Suprapubic skin (tissue), 4 donors: ENCODE measurements around the gene E4F1. TPM values are rescaled to one million over a fixed set of nuclear protein-coding genes. Genes with fewer than 3 reads are reported as not detected.

Experiments used
- DNase-seq, 2 donors: peaks; one replicate each; pipeline ENCODE4 v3.0.0-alpha.2; 2019; ENCODE audit warnings: low spot score in 2 of 2
- H3K27ac ChIP-seq: fragments of 200-600 bp; sonication (generic); one replicate; pipeline ENCODE4 v1.5.1; 2019
- H3K27me3 ChIP-seq: fragments of 200-600 bp; sonication (generic); one replicate; pipeline ENCODE4 v1.5.1; 2019
- H3K36me3 ChIP-seq: fragments of 200-600 bp; sonication (generic); one replicate; pipeline ENCODE4 v1.5.1; 2019
- H3K4me1 ChIP-seq: fragments of 200-600 bp; sonication (generic); one replicate; pipeline ENCODE4 v1.5.1; 2019
- H3K4me3 ChIP-seq: fragments of 200-600 bp; sonication (generic); one replicate; pipeline ENCODE4 v1.5.1; 2019; ENCODE audit warnings: mild to moderate bottlenecking
- H3K9me3 ChIP-seq: fragments of 200-600 bp; sonication (generic); one replicate; pipeline ENCODE4 v1.5.1; 2019
- EP300 ChIP-seq: sonication (generic); formaldehyde crosslinking; IDR thresholded peaks from one replicate; pipeline ENCODE4 v1.6.1; 2017; ENCODE audit warnings: antibody characterized with exemption
- POLR2A ChIP-seq, 2 donors: fragments of 450-650 bp; IDR thresholded peaks; one replicate each; pipeline ENCODE4 v1.6.1; 2017; ENCODE audit warnings: antibody characterized with exemption in 2 of 2, mild to moderate bottlenecking in 2 of 2, moderate library complexity in 2 of 2
- POLR2AphosphoS5 ChIP-seq, 3 donors: sonication (generic); formaldehyde crosslinking; IDR thresholded peaks; one replicate each; pipeline ENCODE4 v1.6.1; 2017; ENCODE audit warnings: antibody characterized with exemption in 3 of 3
- WGBS: methylation state at CpG from one replicate; pipeline ENCODE4 v1.1.5; 2018; 5-methylcytosine and 5-hydroxymethylcytosine counted together
- total RNA-seq, 4 donors: library from RNA; depleted of rRNA; stranded (reverse); fragments of >200 nt; gene quantifications; one replicate each; pipeline ENCODE4 v1.1.0, GENCODE V29; 2016
- TF ChIP-seq, protein P1 (sequence below), 2 donors: fragments of 200-600 bp in 1 of 2; fragments of 450-650 bp in 1 of 2; sonication (generic) in 1 of 2; IDR thresholded peaks; one replicate each; pipeline ENCODE4 v1.5.1; 2016 to 2019; ENCODE audit warnings: antibody characterized with exemption in 2 of 2, mild to moderate bottlenecking in 1 of 2, moderate library complexity in 1 of 2

E4F1 gene
- total RNA-seq, 4 donors from 2014 or later: 42.1 to 79.3 (median 54.2) TPM

DNA sequence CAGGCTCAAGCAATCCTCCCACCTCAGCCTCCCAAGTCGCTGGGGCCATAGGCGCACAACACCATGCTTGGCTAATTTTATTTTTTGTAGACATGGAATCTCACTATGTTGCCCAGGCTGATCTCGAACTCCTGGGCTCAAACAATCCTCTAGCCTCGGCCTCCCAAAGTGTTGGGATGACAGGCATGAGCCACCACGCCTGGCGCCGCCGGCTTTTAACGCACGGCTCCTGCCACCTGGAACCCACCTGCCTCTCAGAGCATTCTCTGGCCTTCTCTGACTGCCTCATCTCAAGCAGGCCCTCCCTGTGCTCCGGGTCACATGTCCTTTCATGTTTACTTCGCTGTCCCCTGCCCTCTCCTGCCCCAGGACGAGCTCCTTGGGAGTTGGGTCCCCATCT is 37.3 kb upstream of the E4F1 start:
- no peak for DNase-seq
- no peak overlapping the region for H3K27ac ChIP-seq
- no peak for TF ChIP-seq POLR2AphosphoS5 (IDR thresholded peaks at IDR 0.05)
- TF ChIP-seq, protein P1, sequence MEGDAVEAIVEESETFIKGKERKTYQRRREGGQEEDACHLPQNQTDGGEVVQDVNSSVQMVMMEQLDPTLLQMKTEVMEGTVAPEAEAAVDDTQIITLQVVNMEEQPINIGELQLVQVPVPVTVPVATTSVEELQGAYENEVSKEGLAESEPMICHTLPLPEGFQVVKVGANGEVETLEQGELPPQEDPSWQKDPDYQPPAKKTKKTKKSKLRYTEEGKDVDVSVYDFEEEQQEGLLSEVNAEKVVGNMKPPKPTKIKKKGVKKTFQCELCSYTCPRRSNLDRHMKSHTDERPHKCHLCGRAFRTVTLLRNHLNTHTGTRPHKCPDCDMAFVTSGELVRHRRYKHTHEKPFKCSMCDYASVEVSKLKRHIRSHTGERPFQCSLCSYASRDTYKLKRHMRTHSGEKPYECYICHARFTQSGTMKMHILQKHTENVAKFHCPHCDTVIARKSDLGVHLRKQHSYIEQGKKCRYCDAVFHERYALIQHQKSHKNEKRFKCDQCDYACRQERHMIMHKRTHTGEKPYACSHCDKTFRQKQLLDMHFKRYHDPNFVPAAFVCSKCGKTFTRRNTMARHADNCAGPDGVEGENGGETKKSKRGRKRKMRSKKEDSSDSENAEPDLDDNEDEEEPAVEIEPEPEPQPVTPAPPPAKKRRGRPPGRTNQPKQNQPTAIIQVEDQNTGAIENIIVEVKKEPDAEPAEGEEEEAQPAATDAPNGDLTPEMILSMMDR (IDR thresholded peaks at IDR 0.05): no peak
- no peak for TF ChIP-seq EP300
- TF ChIP-seq POLR2A (IDR thresholded peaks at IDR 0.05): no peak
- 89% methylated on average over 13 of the region's 13 CpGs for WGBS
- H3K9me3 ChIP-seq: no peaks in the 10 kb centered on the region
- H3K4me3 ChIP-seq: no peak overlapping the region
- peaks cover 17% of the 10 kb centered on the region for H3K4me1 ChIP-seq
- no peaks in the 10 kb centered on the region for H3K27me3 ChIP-seq
- no peaks in the 10 kb centered on the region for H3K36me3 ChIP-seq

DNA sequence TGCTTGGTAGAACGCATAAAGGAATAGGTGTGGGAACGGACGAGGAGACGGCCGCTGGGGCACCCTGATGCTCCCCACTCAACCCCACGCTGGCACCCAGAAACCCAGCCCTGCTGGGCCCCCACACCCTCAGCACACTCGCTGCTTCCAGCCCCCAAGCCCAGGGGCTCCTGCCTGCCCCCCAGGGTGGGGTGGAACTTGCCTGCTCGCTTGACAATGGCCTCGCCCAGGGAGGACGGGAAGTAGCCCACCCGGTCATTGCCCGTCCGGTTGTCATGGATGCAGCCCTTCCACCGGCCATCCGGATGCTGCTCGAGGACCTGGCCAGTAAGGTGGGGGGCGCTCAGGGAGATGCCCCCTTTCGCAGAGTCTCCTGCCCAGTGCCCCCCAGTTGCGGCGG is 36.9 kb upstream of the E4F1 start:
- H3K4me3 ChIP-seq: no peak overlapping the region
- no peaks in the 10 kb centered on the region for H3K27me3 ChIP-seq
- no peak overlapping the region for H3K27ac ChIP-seq
- H3K4me1 ChIP-seq: peaks cover 21% of the 10 kb centered on the region
- H3K9me3 ChIP-seq: no peaks in the 10 kb centered on the region
- WGBS: no CpG with 5 or more reads among the region's 20 CpGs
- DNase-seq: no peak
- TF ChIP-seq EP300: no peak
- TF ChIP-seq POLR2AphosphoS5 (IDR thresholded peaks at IDR 0.05): no peak
- no peaks in the 10 kb centered on the region for H3K36me3 ChIP-seq

DNA sequence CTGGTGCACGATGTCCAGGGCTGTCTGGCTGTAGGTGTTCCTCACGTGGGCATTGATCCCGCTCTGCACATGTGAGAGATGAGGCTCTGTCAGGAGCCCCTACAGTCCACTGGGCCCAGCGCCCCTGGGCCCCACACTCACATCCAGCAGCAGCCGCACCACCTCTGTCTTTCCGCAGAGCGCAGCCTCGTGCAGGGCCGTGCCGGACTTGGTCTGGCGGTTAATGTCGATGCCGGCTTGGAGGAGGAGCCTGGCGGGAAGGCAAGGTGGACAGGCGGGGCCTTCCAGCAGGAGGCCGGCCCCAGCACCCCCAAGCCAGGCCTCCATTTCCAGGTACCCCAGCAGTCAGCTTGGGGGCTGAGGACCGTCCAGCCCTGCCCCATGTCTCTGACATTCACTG is 36.2 kb upstream of the E4F1 start:
- Histone ChIP-seq H3K4me1 (peaks cover 17% of the 10 kb centered on the region), H3K27ac (no peak overlapping the region), H3K9me3 (no peaks in the 10 kb centered on the region), H3K4me3 (no peak overlapping the region), H3K36me3 (no peaks in the 10 kb centered on the region), H3K27me3 (no peaks in the 10 kb centered on the region)
- no peak for TF ChIP-seq POLR2AphosphoS5 (IDR thresholded peaks at IDR 0.05)
- TF ChIP-seq, protein P1 (IDR thresholded peaks at IDR 0.05): no peak
- TF ChIP-seq POLR2A (IDR thresholded peaks at IDR 0.05): no peak
- TF ChIP-seq EP300: no peak
- 81% methylated on average over 17 of the region's 17 CpGs for WGBS
- no peak for DNase-seq

DNA sequence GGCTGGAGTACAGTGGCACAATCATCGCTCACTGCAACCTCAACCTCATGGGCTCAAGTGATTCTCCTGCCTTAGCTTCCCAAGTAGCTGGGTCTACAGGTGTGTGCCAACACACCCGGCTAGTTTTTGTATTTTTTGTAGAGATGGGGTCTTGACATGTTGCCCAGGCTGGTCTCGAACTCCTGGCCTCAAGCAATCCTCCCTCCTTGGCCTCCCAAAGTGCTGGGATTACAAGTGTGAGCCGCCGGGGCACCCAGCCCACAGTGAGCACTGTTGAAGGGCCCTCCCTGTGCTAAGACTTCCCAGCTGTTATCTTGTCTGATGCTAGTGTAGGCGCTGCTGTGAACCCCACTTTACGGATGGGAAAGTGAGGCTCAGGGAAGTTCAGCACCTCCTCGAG is 35.0 kb upstream of the E4F1 start:
- TF ChIP-seq POLR2AphosphoS5 (IDR thresholded peaks at IDR 0.05) (no peak), EP300 (no peak), POLR2A (IDR thresholded peaks at IDR 0.05) (no peak)
- TF ChIP-seq, protein P1 (IDR thresholded peaks at IDR 0.05): no peak
- Histone ChIP-seq H3K9me3 (no peaks in the 10 kb centered on the region), H3K27ac (no peak overlapping the region), H3K4me3 (no peak overlapping the region), H3K36me3 (no peaks in the 10 kb centered on the region), H3K27me3 (peaks cover under 1% of the 10 kb centered on the region), H3K4me1 (peaks cover 17% of the 10 kb centered on the region)
- WGBS: 100% methylated on average over 5 of the region's 8 CpGs
- no peak for DNase-seq

DNA sequence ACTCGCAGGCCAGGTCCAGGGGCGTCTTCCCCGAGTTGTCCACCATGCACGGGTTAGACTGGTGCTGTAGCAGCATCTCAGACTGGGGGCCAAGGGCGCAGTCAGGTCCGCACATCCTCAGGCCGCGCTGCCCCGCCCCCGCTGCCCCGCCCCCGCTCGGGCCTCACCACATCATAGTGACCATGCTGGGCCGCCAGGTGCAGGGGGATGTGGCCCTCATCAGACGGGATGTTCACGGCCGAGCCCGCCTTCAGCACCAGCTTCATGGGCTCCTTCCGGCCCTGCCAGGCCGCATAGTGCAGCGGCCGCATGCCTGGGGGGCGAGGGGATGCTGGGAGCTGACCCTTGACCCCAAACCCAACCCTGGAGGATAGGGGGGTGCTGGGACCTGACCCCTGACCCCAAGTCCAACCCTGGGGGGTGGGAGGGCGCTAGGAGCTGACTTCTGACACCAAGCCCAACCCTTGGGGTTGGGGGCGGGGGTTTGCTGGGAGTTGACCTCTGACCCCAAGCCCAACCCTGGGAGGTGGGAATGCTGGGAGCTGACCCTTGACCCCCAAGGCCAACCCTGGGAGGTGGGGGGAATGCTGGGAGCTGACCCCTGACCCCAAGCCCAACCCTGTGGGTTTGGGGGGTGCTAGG is 34.0 kb upstream of the E4F1 start:
- Histone ChIP-seq H3K27ac (no peak overlapping the region), H3K27me3 (peaks cover 7% of the 10 kb centered on the region), H3K36me3 (no peaks in the 10 kb centered on the region), H3K9me3 (no peaks in the 10 kb centered on the region), H3K4me1 (peaks cover 21% of the 10 kb centered on the region), H3K4me3 (no peak overlapping the region)
- TF ChIP-seq POLR2AphosphoS5 (IDR thresholded peaks at IDR 0.05) (no peak), POLR2A (IDR thresholded peaks at IDR 0.05) (no peak)
- TF ChIP-seq, protein P1 (IDR thresholded peaks at IDR 0.05): no peak
- WGBS: no CpG with 5 or more reads among the region's 25 CpGs
- DNase-seq: no peak
